Measurements from ENCODE around the gene C19orf81.

C19orf81 gene

DNA sequence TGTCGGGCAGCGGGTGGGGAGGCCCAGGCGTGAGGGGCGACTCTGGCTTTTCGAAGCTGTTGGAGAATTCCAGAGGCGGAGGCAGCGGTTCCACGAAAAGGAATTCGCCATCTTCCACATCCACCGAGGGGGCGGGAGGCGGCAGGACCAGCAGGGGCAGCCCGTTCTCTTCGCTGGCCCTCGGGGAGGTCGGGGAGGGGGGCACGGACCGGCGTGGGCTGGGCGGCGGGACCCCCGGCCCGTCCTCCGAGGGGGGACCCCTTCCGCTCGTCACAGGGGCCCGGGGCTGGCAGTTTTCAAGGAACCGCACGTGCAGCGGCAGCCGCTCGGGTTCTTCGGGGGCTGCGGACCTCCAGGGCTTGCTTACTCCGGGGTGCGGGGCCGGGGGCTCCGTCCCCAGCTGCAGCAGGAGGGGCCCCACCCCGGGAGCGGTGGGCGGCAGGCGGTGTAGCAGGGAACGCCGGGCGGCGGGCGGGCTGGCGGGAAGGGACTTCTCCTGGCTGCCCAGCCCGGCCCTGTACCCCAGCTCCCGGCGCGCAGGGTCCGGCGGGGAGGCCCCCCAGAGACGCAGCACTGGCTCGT lies 18.0 kb downstream of the C19orf81 start:
- no peak overlapping the region for H3K4me3 ChIP-seq (ENCODE audit: low read depth, low read length)
- no peak for TF ChIP-seq CTCF (IDR thresholded peaks at IDR 0.05; ENCODE audit: low read depth, low read length, missing control alignments)
- no peak for DNase-seq (ENCODE audit: low read depth)

GRCh38 chr19:50667759-50668231 lies 18.6 kb downstream of the C19orf81 start:
- no peak for TF ChIP-seq CTCF (IDR thresholded peaks at IDR 0.05; ENCODE audit: low read depth, low read length, missing control alignments)
- no peak overlapping the region for H3K4me3 ChIP-seq (ENCODE audit: low read depth, low read length)
- no peak for DNase-seq (ENCODE audit: low read depth)

- H3K4me3 ChIP-seq (ENCODE audit: low read depth, low read length), result no peak overlapping the region
- no peak for DNase-seq (ENCODE audit: low read depth)
- no peak for TF ChIP-seq CTCF (IDR thresholded peaks at IDR 0.05; ENCODE audit: low read depth, low read length, missing control alignments)
Measured at GRCh38 chr19:50668416-50668815, 19.2 kb downstream of the C19orf81 start.

GRCh38 chr19:50668879-50669278 lies 19.6 kb downstream of the C19orf81 start:
- no peak for DNase-seq (ENCODE audit: low read depth)
- no peak for TF ChIP-seq CTCF (IDR thresholded peaks at IDR 0.05; ENCODE audit: low read depth, low read length, missing control alignments)
- no peak overlapping the region for H3K4me3 ChIP-seq (ENCODE audit: low read depth, low read length)

GRCh38 chr19:50669302-50670101 lies 20.3 kb downstream of the C19orf81 start:
- DNase-seq (ENCODE audit: low read depth), result no peak
- TF ChIP-seq CTCF (IDR thresholded peaks at IDR 0.05; ENCODE audit: low read depth, low read length, missing control alignments), result peak; percentile 79

DNA sequence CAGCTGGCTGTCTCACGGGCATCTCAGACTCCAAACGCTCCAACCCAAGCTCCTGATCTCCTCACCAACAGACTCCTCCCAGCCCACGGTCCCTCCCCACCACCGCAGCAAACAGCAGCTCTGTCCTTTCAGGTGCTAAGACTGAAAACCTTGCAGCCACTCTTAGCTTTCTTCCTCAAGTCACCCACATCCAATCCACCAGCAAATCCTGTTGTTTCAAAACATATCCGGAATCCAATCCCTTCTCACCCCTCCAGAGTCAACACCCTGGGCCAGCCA lies 20.8 kb downstream of the C19orf81 start:
- no peak for DNase-seq (ENCODE audit: low read depth)
- H3K4me3 ChIP-seq (ENCODE audit: low read depth, low read length), result no peak overlapping the region
- TF ChIP-seq CTCF (IDR thresholded peaks at IDR 0.05; ENCODE audit: low read depth, low read length, missing control alignments), result no peak

More at GRCh38 chr19:50669302-50670101, 20.3 kb downstream of the C19orf81 start:
- no peak overlapping the region for H3K4me3 ChIP-seq (ENCODE audit: low read depth, low read length)

DNA sequence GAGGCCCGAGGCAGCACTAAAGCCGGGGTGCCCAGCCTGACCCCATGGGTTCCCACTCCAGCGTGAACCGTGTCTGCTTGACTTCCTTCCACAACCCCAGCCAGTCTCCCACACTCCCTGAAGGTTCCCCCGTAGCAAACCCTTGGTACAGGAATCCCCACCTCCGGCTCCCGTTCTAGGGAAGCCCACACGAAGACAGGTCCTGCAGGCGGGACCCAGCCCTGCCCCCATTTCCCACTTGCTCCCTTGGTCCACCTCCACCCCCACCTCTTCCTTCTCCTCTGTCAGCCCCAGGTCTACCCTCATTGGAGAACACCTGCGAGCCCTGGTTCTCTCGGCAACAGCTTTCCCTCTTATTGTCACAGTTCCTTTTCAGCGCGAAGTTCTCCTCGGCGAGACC lies 23.9 kb downstream of the C19orf81 start:
- TF ChIP-seq CTCF (IDR thresholded peaks at IDR 0.05; ENCODE audit: low read depth, low read length, missing control alignments), result no peak
- no peak overlapping the region for H3K4me3 ChIP-seq (ENCODE audit: low read depth, low read length)
- DNase-seq (ENCODE audit: low read depth), result no peak

Data from GM12864 (cell line).